LNCAP (cell line): ENCODE measurements around the gene CFP.

Source experiments
- TF ChIP-seq, protein P1 (sequence below): fragments of 450-650 bp; IDR thresholded peaks from 2 replicates; pipeline ENCODE4 v1.5.1; 2017; ENCODE audit warnings: mild to moderate bottlenecking

CFP gene

DNA sequence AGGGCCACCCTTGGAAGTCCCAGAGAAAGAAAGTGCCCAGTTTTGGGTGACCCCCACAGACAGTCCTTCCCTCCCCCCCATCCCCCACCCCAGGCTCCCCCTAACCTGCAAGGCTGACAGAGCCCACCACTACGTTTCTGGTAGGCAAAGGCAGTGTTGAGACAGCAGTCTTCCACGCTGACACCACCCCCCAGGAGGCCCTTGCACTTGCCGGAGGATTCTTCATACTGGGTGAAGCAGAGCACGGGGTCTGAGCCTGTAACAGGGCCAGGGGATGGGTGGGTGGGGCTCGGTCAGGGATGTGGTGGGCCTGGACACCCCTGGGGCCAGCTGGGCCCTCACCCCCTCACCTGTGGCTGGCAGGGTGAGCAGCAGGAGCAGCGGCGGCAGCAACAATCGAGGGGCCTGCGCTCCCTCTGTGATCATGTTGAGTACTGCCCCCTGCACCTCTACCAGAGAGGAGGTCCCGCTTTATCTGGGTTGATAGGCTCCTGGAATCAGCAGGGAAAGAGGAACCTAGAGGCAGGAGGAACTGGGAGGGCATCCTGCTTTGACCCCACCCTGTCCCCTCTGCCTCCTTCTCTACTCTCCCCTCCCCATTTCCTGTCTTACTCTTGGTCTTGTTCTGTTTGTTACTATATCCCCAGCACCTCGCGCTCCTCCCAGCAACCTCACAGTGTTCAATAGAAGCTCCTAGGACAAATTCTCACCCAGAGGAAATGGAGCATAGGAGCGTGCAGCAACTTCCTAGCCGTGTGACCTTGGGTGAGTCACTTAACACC is at the start of gene CFP:
Gene CFP (minus strand): TSS at position 512 of the 782 bp plus-strand sequence. CDS start 86 bp downstream, at position 426.
- TF ChIP-seq, protein P1, sequence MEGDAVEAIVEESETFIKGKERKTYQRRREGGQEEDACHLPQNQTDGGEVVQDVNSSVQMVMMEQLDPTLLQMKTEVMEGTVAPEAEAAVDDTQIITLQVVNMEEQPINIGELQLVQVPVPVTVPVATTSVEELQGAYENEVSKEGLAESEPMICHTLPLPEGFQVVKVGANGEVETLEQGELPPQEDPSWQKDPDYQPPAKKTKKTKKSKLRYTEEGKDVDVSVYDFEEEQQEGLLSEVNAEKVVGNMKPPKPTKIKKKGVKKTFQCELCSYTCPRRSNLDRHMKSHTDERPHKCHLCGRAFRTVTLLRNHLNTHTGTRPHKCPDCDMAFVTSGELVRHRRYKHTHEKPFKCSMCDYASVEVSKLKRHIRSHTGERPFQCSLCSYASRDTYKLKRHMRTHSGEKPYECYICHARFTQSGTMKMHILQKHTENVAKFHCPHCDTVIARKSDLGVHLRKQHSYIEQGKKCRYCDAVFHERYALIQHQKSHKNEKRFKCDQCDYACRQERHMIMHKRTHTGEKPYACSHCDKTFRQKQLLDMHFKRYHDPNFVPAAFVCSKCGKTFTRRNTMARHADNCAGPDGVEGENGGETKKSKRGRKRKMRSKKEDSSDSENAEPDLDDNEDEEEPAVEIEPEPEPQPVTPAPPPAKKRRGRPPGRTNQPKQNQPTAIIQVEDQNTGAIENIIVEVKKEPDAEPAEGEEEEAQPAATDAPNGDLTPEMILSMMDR: no peak

DNA sequence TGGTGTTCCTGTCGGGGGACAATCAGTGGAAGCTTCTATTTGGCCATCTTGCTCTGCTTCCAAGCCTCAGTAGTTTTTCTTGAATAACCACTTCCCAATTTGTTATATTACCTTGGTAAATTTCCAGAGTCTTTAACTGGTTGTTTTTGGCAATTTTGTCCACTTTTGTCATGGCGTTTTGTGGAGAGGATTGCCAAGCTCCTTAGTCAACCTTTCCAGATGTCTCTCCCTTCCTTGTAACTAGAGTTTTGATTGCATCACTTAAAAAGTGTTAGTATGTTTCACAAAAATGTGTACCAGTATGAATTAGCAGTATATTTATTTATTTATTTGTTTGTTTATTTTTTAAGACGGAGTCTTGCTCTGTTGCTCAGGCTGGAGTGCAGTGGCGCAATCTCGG is 45.0 kb upstream of the CFP start:
- TF ChIP-seq, protein P1: no peak

DNA sequence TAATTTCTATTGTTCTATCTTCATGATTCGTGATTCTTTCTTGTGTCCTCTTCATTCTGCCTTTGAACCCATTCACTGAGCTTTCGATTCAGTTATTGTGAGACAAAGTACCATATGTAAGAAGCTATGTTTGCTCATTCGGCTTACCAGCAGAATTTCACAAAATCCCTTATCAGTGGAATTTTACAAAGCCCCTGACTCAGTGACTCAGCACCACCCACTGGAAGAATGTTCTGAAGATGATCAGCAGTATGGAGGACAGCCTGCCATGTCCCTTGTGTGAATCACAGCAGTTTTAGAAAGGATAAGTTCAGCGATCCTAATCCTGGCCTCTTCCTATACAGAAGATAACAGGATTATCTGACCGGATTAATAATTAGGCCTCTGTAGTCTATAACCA is 35.0 kb upstream of the CFP start:
- TF ChIP-seq, protein P1: no peak

DNA sequence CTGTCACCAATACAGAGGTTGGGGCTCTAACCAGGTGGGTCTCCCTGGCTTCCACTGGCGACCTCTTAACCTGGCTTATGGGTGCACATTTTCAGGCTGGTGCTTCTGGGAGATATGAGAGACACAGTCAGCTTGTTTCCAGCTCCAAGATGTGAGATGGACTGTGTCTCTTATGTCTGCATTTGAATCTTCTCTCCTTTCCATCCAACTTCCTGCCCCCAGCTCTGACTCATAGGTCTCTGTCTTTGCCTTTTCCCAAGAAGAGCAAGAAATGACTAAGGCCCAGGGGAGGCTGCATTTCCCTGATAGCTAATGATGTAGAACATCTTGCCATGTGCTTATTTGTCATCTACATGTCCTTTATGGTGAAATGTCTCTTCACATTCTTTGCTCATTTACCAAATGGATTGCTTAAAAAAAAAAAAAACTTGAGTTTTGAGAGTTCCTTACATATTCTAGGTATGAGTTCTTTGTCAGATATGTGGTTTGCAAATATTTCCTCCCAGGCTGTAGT is 32.5 kb upstream of the CFP start:
- TF ChIP-seq, protein P1: no peak

DNA sequence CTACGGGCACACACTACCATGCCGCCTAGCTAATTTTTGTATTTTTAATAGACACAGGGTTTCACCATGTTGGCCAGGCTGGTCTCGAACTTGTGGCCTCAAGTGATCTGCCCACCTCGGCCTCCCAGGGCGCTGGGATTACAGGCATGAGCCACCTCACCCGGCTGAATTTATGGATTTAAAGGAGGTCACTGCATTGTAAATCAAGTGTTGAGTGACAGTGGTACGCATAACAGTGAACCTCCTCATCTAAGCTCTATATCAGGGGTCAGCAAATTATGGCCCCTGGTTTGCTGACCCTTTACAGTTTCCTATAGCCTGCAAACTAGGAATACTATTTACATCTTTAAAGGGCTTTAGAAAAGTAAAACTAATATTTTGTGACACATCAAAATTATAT is 31.8 kb upstream of the CFP start:
- TF ChIP-seq, protein P1: no peak

DNA sequence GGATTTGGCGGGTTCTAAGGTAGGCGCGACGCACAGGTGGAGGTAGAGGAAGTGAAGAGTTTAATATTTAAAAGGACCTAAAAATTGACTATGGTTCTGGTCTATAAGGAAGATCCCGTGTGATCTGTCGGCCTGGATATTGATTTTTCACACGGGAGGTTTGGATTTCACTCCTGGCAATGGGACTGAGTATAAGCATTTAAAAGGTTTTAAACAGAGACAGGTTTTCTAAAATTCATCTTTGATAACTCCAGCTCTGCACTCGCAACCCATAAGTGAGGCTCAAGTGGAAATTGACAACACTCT is 29.6 kb upstream of the CFP start:
- TF ChIP-seq, protein P1: no peak

DNA sequence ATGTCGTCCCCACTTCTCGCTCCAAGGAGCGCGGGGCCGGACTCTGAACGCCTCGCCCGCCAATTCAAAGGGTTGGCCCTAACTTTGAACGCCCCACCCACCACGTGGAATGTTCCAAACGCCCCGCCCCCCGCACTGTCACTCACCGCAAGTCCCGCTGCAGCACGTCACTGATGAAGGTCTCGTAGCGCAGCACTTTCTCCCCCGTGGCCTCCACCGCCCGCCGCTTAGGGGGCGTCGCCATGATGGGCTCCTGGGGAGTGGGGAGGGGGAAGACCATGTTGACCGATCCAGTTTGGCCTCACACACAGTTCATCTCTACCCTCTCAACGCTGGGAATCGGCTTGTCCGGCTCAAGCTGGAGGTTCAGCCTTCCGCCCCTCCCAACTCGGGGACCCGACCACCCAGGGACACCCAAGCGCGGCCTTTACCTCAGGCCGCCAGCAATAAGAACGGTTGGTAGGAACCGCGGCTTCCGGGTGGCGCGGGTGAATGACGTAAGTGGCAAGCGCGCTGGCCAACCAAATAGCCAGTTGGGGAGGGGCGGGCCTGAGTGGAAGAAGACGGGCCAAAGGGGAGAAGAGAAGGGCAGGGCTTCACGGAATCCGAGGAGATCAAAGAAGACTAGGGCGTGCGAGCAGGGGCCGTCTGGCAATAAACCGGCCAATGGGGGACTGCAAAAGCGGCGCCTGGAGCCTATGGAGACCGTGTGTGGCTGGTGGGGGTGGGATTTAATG is 29.1 kb upstream of the CFP start, which contains the start of gene UXT:
Gene UXT (minus strand): TSS at position 497 of the 737 bp plus-strand sequence. CDS start 253 bp downstream, at position 244.
- TF ChIP-seq, protein P1: no peak
